Measurements from ENCODE around the gene PRKAG2.

DNA sequence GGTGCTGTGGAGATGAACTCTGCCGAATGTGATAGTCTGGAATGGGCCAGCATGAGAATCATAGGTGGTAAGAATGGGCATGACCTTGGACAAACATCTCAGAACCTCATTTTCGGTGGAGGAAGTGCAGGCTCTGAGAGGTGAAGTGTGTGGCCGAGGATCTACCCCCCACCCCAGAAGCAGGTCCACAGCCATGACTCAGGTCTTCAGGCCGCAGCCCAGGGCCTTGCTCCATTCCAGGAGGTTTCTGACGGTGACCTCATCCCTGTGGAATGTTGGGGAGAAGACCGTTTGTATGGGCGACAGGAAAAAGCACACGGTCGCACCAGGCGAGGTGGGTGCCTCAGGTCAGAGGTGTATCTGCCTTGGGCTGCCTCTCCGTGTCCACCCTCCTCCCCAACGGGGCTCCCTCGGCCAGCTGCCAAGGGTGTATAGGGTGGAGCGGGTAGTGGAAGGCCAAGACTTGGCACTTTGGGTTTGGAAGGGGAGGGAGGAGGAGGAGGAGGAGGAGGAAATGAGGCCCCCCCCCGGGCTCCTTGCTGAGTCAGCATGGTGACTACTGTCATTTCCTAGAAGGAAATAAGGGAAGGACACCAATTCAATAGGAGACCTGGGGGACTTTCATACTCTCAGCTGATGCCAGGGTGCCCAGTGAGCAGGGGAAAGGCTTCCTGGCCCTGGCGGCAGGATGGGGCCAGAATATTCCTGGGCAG, 189.2 kb downstream of the PRKAG2 start:
- TF ChIP-seq EZH2 (IDR thresholded peaks at IDR 0.05; ENCODE audit: insufficient read depth, poor library complexity, severe bottlenecking) (no peak), EZH2phosphoT487 (IDR thresholded peaks at IDR 0.05; ENCODE audit: insufficient read depth, low read depth) (no peak)
